Measurements from ENCODE around the gene TBK1. TPM values are rescaled to one million over a fixed set of nuclear protein-coding genes. Genes with fewer than 3 reads are reported as not detected.
A peak's percentile ranks its signal among the peaks of the same experiment; 100 is the strongest.

TBK1 gene
- total and polyA plus RNA-seq, 2 of the 4 experiments (the other 2 are of a cell fraction): 9.9 to 11.6 TPM

DNA sequence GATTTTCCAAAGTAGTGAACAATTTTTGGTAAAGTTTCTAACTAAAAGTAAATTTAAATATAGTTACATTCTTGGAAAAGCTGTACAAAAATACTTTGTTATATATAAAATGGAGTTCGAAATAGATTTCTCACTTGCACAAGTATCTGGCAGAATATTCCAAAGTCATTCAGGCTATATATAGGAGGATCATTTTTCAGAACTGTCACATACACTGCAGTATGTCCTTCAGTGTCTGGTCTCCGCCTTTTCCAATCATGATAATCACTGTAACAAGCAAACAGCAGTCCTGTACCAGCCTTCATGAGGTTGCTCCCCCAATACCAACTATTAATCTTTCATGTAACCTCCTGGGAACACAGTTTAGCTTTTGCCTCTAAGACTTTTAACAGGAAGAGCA, 18.6 kb downstream of the TBK1 start:
- H4K8ac ChIP-seq (ENCODE audit: low read depth in 2 of 2, low read length in 2 of 2): no peak overlapping the region
- H4K20me1 ChIP-seq (ENCODE audit: insufficient read depth, low read length): no peaks in the 10 kb centered on the region
- H4K5ac ChIP-seq (ENCODE audit: low read depth, low read length): no peak overlapping the region
- H2BK20ac ChIP-seq (ENCODE audit: low read depth, low read length): no peak overlapping the region
- no peak overlapping the region for H3K27ac ChIP-seq (ENCODE audit: insufficient read depth, low read length)
- H2AK9ac ChIP-seq (replicated peaks; ENCODE audit: low read depth, low read length, poor library complexity): no peak overlapping the region
- H3K4ac ChIP-seq (ENCODE audit: low read depth, low read length): no peak overlapping the region
- in situ Hi-C loops (cut with MboI; ENCODE audit: low sequenced_read_pairs): no loop called here
- BruUV-seq (replicated peaks): no TSS peak
- no peak overlapping the region for H2BK15ac ChIP-seq (ENCODE audit: low read depth, low read length)
- H3K23ac ChIP-seq (ENCODE audit: low read depth, low read length): 0 out of 2 replicates have a peak overlapping the region, but pooled peaks have one; percentile 37
- H3K9ac ChIP-seq (ENCODE audit: low read depth, low read length): no peak overlapping the region
- peaks cover 3% of the 10 kb centered on the region; the same call in 1 of the 2 replicates for H3K9me3 ChIP-seq (ENCODE audit: control insufficient read depth, insufficient read depth, low read length)
- H3K36me3 ChIP-seq (ENCODE audit: control insufficient read depth, insufficient read depth, low read length): peaks cover 44% of the 10 kb centered on the region
- DNase-seq (no peak), ATAC-seq (ENCODE audit: low read depth) (no peak)
- POLR2A ChIA-PET (ENCODE audit: unreplicated experiment): no interaction called here
- H2AFZ ChIP-seq (replicated peaks; ENCODE audit: low read length, poor library complexity): no peak overlapping the region
- no peak overlapping the region for H2BK5ac ChIP-seq (ENCODE audit: low read depth, low read length, poor library complexity, severe bottlenecking)
- no peak overlapping the region for H2AK5ac ChIP-seq (ENCODE audit: low read depth, low read length)
- H4K91ac ChIP-seq (ENCODE audit: insufficient read depth, low read depth, low read length): no peak overlapping the region
- H3K79me1 ChIP-seq (ENCODE audit: low read depth in 1 of 2, low read length in 2 of 2): peaks cover 19 to 45% of the 10 kb centered on the region in 2 experiments
- H3K56ac ChIP-seq (ENCODE audit: extremely low read depth, insufficient read depth, low read length): no peak overlapping the region
- dilution Hi-C loops (cut with HindIII; ENCODE audit: low sequenced_read_pairs, unreplicated experiment): no loop called here
- H3K4me2 ChIP-seq (ENCODE audit: low read depth, low read length): no peak overlapping the region
- CTCF ChIA-PET: no interaction called here
- no CpG with 5 or more reads among the region's 2 CpGs for WGBS, 2 experiments (ENCODE audit: extremely low coverage in 2 of 2, insufficient read length in 1 of 2)
- no peak overlapping the region for H3K18ac ChIP-seq (ENCODE audit: low read depth, low read length)
- H3K14ac ChIP-seq (replicated peaks; ENCODE audit: low read depth, low read length): no peak overlapping the region
- peaks cover 14% of the 10 kb centered on the region for H3K9me1 ChIP-seq (ENCODE audit: insufficient read depth, low read length)
- H2BK120ac ChIP-seq (ENCODE audit: low read depth, low read length): no peak overlapping the region
- intact Hi-C loops (cut with micrococcal nuclease): no loop called here
- no peak overlapping the region for H3K4me3 ChIP-seq (ENCODE audit: insufficient read depth, low read depth, low read length)
- H3K4me1 ChIP-seq (ENCODE audit: control insufficient read depth, insufficient read depth, low read length): no peaks in the 10 kb centered on the region
- no peak for TF ChIP-seq FOS (IDR thresholded peaks at IDR 0.05; ENCODE audit: low read depth, low read length)
- TF ChIP-seq SMC3 (IDR thresholded peaks at IDR 0.05; ENCODE audit: low read depth, low read length): no peak
- no peak for TF ChIP-seq RCOR1 (IDR thresholded peaks at IDR 0.05; ENCODE audit: insufficient replicate concordance, low read length)
- no peak for TF ChIP-seq RFX5 (IDR thresholded peaks at IDR 0.05; ENCODE audit: low read depth, low read length)
- no peak for TF ChIP-seq MXI1 (IDR thresholded peaks at IDR 0.05; ENCODE audit: borderline replicate concordance, low read depth, low read length)
- TF ChIP-seq USF2 (IDR thresholded peaks at IDR 0.05; ENCODE audit: low read depth, low read length): no peak
- TF ChIP-seq CTCF (conservative IDR thresholded peaks at IDR 0.05; ENCODE audit: low read depth, low read length): no peak
- TF ChIP-seq, protein P1, sequence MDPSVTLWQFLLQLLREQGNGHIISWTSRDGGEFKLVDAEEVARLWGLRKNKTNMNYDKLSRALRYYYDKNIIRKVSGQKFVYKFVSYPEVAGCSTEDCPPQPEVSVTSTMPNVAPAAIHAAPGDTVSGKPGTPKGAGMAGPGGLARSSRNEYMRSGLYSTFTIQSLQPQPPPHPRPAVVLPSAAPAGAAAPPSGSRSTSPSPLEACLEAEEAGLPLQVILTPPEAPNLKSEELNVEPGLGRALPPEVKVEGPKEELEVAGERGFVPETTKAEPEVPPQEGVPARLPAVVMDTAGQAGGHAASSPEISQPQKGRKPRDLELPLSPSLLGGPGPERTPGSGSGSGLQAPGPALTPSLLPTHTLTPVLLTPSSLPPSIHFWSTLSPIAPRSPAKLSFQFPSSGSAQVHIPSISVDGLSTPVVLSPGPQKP (IDR thresholded peaks at IDR 0.05; ENCODE audit: borderline replicate concordance, low read depth, low read length): no peak
- no peak for TF ChIP-seq BHLHE40 (IDR thresholded peaks at IDR 0.05; ENCODE audit: low read depth, low read length)
- no peak for TF ChIP-seq CHD1 (IDR thresholded peaks at IDR 0.05; ENCODE audit: low read depth, low read length)
- no peak for TF ChIP-seq POLR2A (IDR thresholded peaks at IDR 0.05; ENCODE audit: low read depth, low read length)
- no peak for TF ChIP-seq RAD21 (IDR thresholded peaks at IDR 0.05; ENCODE audit: low read length)
- H3K27me3 ChIP-seq (ENCODE audit: control insufficient read depth, insufficient read depth, low read length): no peaks in the 10 kb centered on the region

Data from IMR-90 (cell line).